GM23248 (cell line): Measurements from ENCODE around the gene CDKAL1.

Experiments
- EZH2 ChIP-seq: fragments of 200-600 bp; sonication (generic); IDR thresholded peaks from 2 replicates; pipeline ENCODE4 v1.6.1; 2018; ENCODE audit warnings: antibody characterized with exemption, mild to moderate bottlenecking; ENCODE audit not compliant: insufficient read depth, poor library complexity, severe bottlenecking
- EZH2phosphoT487 ChIP-seq: fragments of 200-600 bp; sonication (generic); IDR thresholded peaks from 2 replicates; pipeline ENCODE4 v1.6.1; 2018; ENCODE audit warnings: antibody characterized with exemption, moderate library complexity, mild to moderate bottlenecking, low read depth; ENCODE audit not compliant: insufficient read depth

GRCh38 chr6:21227486-21227885, 693.2 kb downstream of the CDKAL1 start:
- no peak for TF ChIP-seq EZH2
- no peak for TF ChIP-seq EZH2phosphoT487
